GM23338 (cell line): ENCODE results near the gene ANO4. TPM values are rescaled to one million over a fixed set of nuclear protein-coding genes. Genes with fewer than 3 reads are reported as not detected.
A peak's percentile ranks its signal among the peaks of the same experiment; 100 is the strongest.

Experiments used
- ATAC-seq: fragments of 200-7000 bp; cut with Tn5 transposase; 3 replicates; pipeline ENCODE4 v1.9.1; 2020
- DNase-seq: peaks from one replicate; pipeline ENCODE4 v3.0.0-alpha.2; 2015; ENCODE audit warnings: low spot score
- H2AFZ ChIP-seq: fragments of 200-600 bp; sonication (generic); 2 replicates; pipeline ENCODE4 v1.8.0; 2016; ENCODE audit warnings: antibody characterized with exemption, mild to moderate bottlenecking, moderate library complexity
- H3F3A ChIP-seq: fragments of 200-600 bp; sonication (generic); replicated peaks from 2 replicates; pipeline ENCODE4 v1.8.0; 2017; ENCODE audit warnings: antibody characterized with exemption, mixed run types, low read depth
- H3K27ac ChIP-seq: fragments of 200-600 bp; sonication (generic); 2 replicates; pipeline ENCODE4 v1.6.1; 2016; ENCODE audit warnings: low read depth
- H3K27me3 ChIP-seq: fragments of 200-600 bp; sonication (generic); 2 replicates; pipeline ENCODE4 v1.8.0; 2016; ENCODE audit warnings: mild to moderate bottlenecking, mixed run types, moderate library complexity; ENCODE audit not compliant: insufficient read depth
- H3K36me3 ChIP-seq: fragments of 200-600 bp; sonication (generic); 2 replicates; pipeline ENCODE4 v1.8.0; 2016; ENCODE audit warnings: mild to moderate bottlenecking; ENCODE audit not compliant: insufficient read depth
- H3K4me1 ChIP-seq: fragments of 200-600 bp; sonication (generic); 2 replicates; pipeline ENCODE4 v1.8.0; 2016; ENCODE audit warnings: mild to moderate bottlenecking, moderate library complexity; ENCODE audit not compliant: insufficient read depth
- H3K4me2 ChIP-seq: fragments of 200-600 bp; sonication (generic); 2 replicates; pipeline ENCODE4 v1.7.1; 2017; ENCODE audit warnings: mixed run types
- H3K4me3 ChIP-seq: fragments of 200-600 bp; sonication (generic); 2 replicates; pipeline ENCODE4 v1.6.1; 2016; ENCODE audit warnings: mixed run types
- H3K79me2 ChIP-seq: fragments of 200-600 bp; sonication (generic); replicated peaks from 2 replicates; pipeline ENCODE4 v1.8.0; 2017; ENCODE audit warnings: mild to moderate bottlenecking; ENCODE audit not compliant: insufficient read depth
- H3K9me2 ChIP-seq: fragments of 200-600 bp; sonication (generic); 2 replicates; pipeline ENCODE4 v1.8.0; 2017; ENCODE audit not compliant: insufficient read depth
- H4K20me1 ChIP-seq: fragments of 200-600 bp; sonication (generic); replicated peaks from 2 replicates; pipeline ENCODE4 v1.8.0; 2017; ENCODE audit warnings: mild to moderate bottlenecking; ENCODE audit not compliant: insufficient read depth
- H3K27ac Mint-ChIP-seq: 2 replicates; pipeline ENCODE4 v1.8.0; 2020; ENCODE audit warnings: inconsistent platforms, mild to moderate bottlenecking, moderate library complexity, mixed read lengths
- H3K27me3 Mint-ChIP-seq: 3 replicates; pipeline ENCODE4 v1.8.0; 2022; ENCODE audit warnings: low read depth, mild to moderate bottlenecking, moderate library complexity, mixed read lengths, inconsistent platforms; ENCODE audit not compliant: insufficient read depth, poor library complexity
- H3K36me3 Mint-ChIP-seq: 3 replicates; pipeline ENCODE4 v1.8.0; 2021; ENCODE audit warnings: low read depth, mild to moderate bottlenecking, inconsistent platforms, moderate library complexity, mixed read lengths
- H3K4me1 Mint-ChIP-seq: 3 replicates; pipeline ENCODE4 v1.8.0; 2020; ENCODE audit warnings: mild to moderate bottlenecking, inconsistent platforms, mixed read lengths
- H3K4me3 Mint-ChIP-seq: 3 replicates; pipeline ENCODE4 v1.8.0; 2021; ENCODE audit warnings: moderate library complexity, mild to moderate bottlenecking, inconsistent platforms, mixed read lengths
- H3K9me3 Mint-ChIP-seq: 3 replicates; pipeline ENCODE4 v1.8.0; 2020; ENCODE audit warnings: moderate library complexity, mild to moderate bottlenecking, inconsistent platforms, mixed read lengths
- CREB1 ChIP-seq: fragments of 250-450 bp; sonication (Bioruptor Pico); IDR thresholded peaks from 2 replicates; pipeline ENCODE4 v1.5.0; 2020; ENCODE audit warnings: low read depth, mild to moderate bottlenecking, moderate library complexity
- ETS1 ChIP-seq: IDR thresholded peaks from 2 replicates; pipeline ENCODE4 v1.6.1; 2016; ENCODE audit warnings: antibody characterized with exemption
- EZH2 ChIP-seq: fragments of 200-600 bp; sonication (generic); IDR thresholded peaks from one replicate; pipeline ENCODE4 v1.8.0; 2017; ENCODE audit warnings: antibody characterized with exemption, mild to moderate bottlenecking, low read depth; ENCODE audit not compliant: unreplicated experiment
- EZH2phosphoT487 ChIP-seq: fragments of 200-600 bp; sonication (generic); IDR thresholded peaks from one replicate; pipeline ENCODE4 v1.8.1; 2018; ENCODE audit warnings: antibody characterized with exemption; ENCODE audit not compliant: unreplicated experiment
- JUNB ChIP-seq: IDR thresholded peaks from one replicate; pipeline ENCODE4 v1.6.1; 2016; ENCODE audit warnings: antibody characterized with exemption; ENCODE audit not compliant: unreplicated experiment
- NANOG ChIP-seq: IDR thresholded peaks from 2 replicates; pipeline ENCODE4 v1.6.1; 2016; ENCODE audit warnings: antibody characterized with exemption, borderline replicate concordance
- POLR2AphosphoS5 ChIP-seq: IDR thresholded peaks from 2 replicates; pipeline ENCODE4 v1.6.1; 2016; ENCODE audit warnings: antibody characterized with exemption, low read depth
- REST ChIP-seq: IDR thresholded peaks from one replicate; pipeline ENCODE4 v1.6.1; 2018; ENCODE audit warnings: antibody characterized with exemption; ENCODE audit not compliant: unreplicated experiment
- STAT1 ChIP-seq: IDR thresholded peaks from one replicate; pipeline ENCODE4 v1.6.1; 2016; ENCODE audit warnings: antibody characterized with exemption; ENCODE audit not compliant: unreplicated experiment
- ZNF114 ChIP-seq: fragments of 250-450 bp; sonication (Bioruptor Pico); IDR thresholded peaks from 2 replicates; pipeline ENCODE4 v1.5.0; 2020; ENCODE audit warnings: mild to moderate bottlenecking, moderate library complexity
- ZNF331 ChIP-seq: fragments of 250-450 bp; sonication (Bioruptor Pico); IDR thresholded peaks from 2 replicates; pipeline ENCODE4 v1.5.0; 2020; ENCODE audit warnings: low read depth, mild to moderate bottlenecking, moderate library complexity
- ZNF462 ChIP-seq: fragments of 250-450 bp; sonication (Bioruptor Pico); IDR thresholded peaks from 2 replicates; pipeline ENCODE4 v1.5.0; 2020; ENCODE audit warnings: mild to moderate bottlenecking, moderate library complexity
- polyA plus RNA-seq: library from polyadenylated mRNA; unstranded; fragments of >200 nt; fragmentation: Nextera tagmentation; extraction: Ambion mirVana; gene quantifications from 2 replicates; pipeline ENCODE4 v1.2.1, GENCODE V29; 2016
- total RNA-seq: library from RNA; depleted of rRNA; stranded (reverse); fragments of >200 nt; shearing (Covaris generic); gene quantifications from 2 replicates; pipeline ENCODE4 v1.2.3, GENCODE V29; 2014
- TF ChIP-seq, protein P1 (sequence below), 2 experiments: fragments of 200-600 bp in 1 of 2; sonication (generic) in 1 of 2; conservative IDR thresholded peaks; 2 replicates each; pipeline versions ENCODE4 v1.5.1 to v1.6.1; 2016 to 2017; ENCODE audit warnings: antibody characterized with exemption in 2 of 2, low read depth in 2 of 2, mild to moderate bottlenecking in 2 of 2, moderate library complexity in 1 of 2

Gene ANO4
- total and polyA plus RNA-seq, 2 experiments from 2014 or later, result 1.7 to 8.7 TPM

DNA sequence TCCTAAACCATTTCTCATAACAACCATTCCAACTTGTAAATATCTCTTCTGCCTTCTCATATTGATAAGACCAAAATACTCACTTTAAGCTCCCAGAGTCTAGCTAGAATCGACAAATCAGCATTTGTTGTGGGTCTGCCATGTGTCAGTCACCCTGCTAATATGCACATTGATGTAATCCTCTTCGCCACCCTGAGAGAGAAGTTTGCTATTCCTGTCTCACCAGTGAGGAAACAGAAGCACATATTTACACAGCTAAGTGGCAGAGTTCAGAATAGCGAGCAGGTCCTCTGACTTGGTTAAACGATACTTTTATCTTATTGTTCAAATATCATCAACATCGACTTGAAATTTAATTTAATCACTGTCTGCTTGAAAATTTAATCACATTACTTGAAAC, 142.1 kb downstream of the ANO4 start:
- ATAC-seq, result no peak
- H3K4me1 Mint-ChIP-seq, result peaks cover 4% of the 10 kb centered on the region
- Histone ChIP-seq H3K27ac (no peak overlapping the region), H3K4me2 (no peak overlapping the region), H3F3A (no peaks in the 10 kb centered on the region), H3K36me3 (no peaks in the 10 kb centered on the region), H4K20me1 (no peaks in the 10 kb centered on the region), H3K79me2 (no peaks in the 10 kb centered on the region), H3K27me3 (no peaks in the 10 kb centered on the region), H3K4me1 (no peaks in the 10 kb centered on the region), H3K9me2 (no peaks in the 10 kb centered on the region), H3K4me3 (no peak overlapping the region), H2AFZ (no peak overlapping the region)
- H3K4me3 Mint-ChIP-seq, result no peak overlapping the region
- no peak for DNase-seq
- no peak for TF ChIP-seq ZNF114 (CRISPR knock-in tag)
- no peak for TF ChIP-seq NANOG
- TF ChIP-seq POLR2AphosphoS5, result no peak
- TF ChIP-seq JUNB, result no peak
- no peak for TF ChIP-seq ZNF462
- TF ChIP-seq, protein P1, sequence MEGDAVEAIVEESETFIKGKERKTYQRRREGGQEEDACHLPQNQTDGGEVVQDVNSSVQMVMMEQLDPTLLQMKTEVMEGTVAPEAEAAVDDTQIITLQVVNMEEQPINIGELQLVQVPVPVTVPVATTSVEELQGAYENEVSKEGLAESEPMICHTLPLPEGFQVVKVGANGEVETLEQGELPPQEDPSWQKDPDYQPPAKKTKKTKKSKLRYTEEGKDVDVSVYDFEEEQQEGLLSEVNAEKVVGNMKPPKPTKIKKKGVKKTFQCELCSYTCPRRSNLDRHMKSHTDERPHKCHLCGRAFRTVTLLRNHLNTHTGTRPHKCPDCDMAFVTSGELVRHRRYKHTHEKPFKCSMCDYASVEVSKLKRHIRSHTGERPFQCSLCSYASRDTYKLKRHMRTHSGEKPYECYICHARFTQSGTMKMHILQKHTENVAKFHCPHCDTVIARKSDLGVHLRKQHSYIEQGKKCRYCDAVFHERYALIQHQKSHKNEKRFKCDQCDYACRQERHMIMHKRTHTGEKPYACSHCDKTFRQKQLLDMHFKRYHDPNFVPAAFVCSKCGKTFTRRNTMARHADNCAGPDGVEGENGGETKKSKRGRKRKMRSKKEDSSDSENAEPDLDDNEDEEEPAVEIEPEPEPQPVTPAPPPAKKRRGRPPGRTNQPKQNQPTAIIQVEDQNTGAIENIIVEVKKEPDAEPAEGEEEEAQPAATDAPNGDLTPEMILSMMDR (conservative IDR thresholded peaks at IDR 0.05; ENCODE audit: low read depth in 2 of 2), result no peak
- no peak for TF ChIP-seq EZH2phosphoT487
- TF ChIP-seq REST, result no peak
- no peak for TF ChIP-seq ZNF331 (CRISPR knock-in tag)
- no peak for TF ChIP-seq ETS1
- TF ChIP-seq EZH2, result no peak
- TF ChIP-seq CREB1 (CRISPR knock-in tag), result no peak
- TF ChIP-seq STAT1, result no peak
- peaks cover 4% of the 10 kb centered on the region for H3K27me3 Mint-ChIP-seq
- peak overlapping the region; percentile 28; the same call in 1 of the 2 replicates for H3K27ac Mint-ChIP-seq
- no peaks in the 10 kb centered on the region for H3K36me3 Mint-ChIP-seq
- no peaks in the 10 kb centered on the region for H3K9me3 Mint-ChIP-seq
